GM23248 (cell line): ENCODE results near the gene SURF4.

ENCODE experiments used
- EZH2 ChIP-seq: fragments of 200-600 bp; sonication (generic); IDR thresholded peaks from 2 replicates; pipeline ENCODE4 v1.6.1; 2018; ENCODE audit warnings: antibody characterized with exemption, mild to moderate bottlenecking; ENCODE audit not compliant: insufficient read depth, poor library complexity, severe bottlenecking
- EZH2phosphoT487 ChIP-seq: fragments of 200-600 bp; sonication (generic); IDR thresholded peaks from 2 replicates; pipeline ENCODE4 v1.6.1; 2018; ENCODE audit warnings: antibody characterized with exemption, moderate library complexity, mild to moderate bottlenecking, low read depth; ENCODE audit not compliant: insufficient read depth

- no peak for TF ChIP-seq EZH2
- no peak for TF ChIP-seq EZH2phosphoT487
Observed at GRCh38 chr9:133384736-133385321, 9.0 kb upstream of the SURF4 start.
